ENCODE data around the gene NSD1.

DNA sequence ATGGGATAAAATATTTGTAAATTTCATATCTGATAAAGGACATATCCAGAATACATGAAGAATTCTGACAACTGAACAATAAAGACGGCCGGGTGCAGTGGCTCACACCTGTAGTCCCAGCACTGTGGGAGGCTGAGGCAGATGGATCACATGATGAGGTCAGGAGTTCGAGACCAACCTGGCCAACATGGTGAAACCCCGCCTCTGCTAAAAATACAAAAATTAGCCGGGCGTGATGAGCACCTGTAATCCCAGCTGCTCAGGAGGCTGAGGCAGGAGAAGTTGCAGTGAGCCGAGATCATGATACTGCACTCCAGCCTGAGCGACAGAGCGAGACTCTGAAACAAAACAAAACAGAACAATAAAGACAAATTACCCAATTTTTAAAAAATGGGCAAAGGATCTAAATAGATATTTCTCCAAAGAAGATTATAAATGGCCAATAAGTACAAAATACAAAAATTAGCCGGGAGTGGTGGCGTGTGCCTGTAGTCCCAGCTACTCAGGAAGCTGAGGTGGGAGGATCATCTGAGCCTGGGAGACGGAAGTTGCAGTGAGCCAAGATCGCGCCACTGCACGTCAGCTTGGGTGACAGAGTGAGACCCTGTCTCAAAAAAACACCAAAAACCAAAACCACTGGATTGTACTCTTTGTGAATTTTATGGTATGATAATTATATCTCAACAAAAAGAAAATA is 9.6 kb upstream of the NSD1 start:
- TF ChIP-seq, protein P1, sequence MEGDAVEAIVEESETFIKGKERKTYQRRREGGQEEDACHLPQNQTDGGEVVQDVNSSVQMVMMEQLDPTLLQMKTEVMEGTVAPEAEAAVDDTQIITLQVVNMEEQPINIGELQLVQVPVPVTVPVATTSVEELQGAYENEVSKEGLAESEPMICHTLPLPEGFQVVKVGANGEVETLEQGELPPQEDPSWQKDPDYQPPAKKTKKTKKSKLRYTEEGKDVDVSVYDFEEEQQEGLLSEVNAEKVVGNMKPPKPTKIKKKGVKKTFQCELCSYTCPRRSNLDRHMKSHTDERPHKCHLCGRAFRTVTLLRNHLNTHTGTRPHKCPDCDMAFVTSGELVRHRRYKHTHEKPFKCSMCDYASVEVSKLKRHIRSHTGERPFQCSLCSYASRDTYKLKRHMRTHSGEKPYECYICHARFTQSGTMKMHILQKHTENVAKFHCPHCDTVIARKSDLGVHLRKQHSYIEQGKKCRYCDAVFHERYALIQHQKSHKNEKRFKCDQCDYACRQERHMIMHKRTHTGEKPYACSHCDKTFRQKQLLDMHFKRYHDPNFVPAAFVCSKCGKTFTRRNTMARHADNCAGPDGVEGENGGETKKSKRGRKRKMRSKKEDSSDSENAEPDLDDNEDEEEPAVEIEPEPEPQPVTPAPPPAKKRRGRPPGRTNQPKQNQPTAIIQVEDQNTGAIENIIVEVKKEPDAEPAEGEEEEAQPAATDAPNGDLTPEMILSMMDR (IDR thresholded peaks at IDR 0.05): no peak
- no peak for TF ChIP-seq POLR2AphosphoS5 (IDR thresholded peaks at IDR 0.05)

Data from gastroesophageal sphincter (tissue), 3 donors.